ENCODE results near the gene SCCPDH.
"Not testable (repeated sequence)": the region's sequence is repeated elsewhere in the genome, so short reads cannot be mapped to it uniquely, and the experiment has no call there.

The SCCPDH gene

DNA sequence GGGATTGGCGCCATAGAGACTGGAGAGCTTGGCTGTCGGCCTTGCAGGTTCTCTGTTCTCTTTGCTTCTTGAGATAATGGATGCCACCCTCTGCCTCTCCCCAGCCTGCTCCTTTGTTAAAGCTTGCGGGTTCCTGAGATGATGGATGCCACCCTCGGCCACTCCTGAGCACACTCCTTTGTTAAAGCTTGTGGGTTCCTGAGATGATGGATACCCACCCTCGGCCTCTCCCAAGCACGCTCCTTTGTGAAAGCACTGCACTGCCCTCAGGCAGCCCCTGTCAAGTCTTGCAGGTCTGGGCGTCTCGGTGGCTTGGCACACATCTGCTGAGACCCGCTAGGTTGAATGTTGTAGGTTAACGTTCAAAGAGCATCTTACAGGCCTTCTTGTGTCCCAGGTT lies 76.5 kb downstream of the SCCPDH start:
- no peak for DNase-seq (ENCODE audit: low read depth)

- no peak for DNase-seq (ENCODE audit: low read depth)
Observed at GRCh38 chr1:246801241-246802020, 77.2 kb downstream of the SCCPDH start.

DNA sequence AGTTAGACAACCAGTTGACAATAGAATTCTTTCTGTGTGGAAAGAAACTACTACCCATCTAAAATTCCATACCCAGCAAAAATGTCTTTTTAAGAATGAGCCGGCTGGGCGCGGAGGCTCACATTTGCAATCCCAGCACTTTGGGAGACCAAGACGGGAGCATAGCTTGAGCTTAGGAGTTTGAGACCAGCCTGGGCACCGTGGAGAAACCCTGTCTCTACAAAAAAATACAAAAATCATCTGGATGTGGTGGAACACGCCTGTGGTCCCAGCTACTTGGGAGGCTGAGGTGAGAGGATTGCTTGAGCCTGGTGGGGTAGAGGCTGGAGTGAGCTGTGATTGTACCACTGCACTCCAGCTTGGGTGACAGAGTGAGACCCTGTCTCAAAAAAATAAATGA lies 79.2 kb downstream of the SCCPDH start:
- no peak for DNase-seq (ENCODE audit: low read depth)

- no peak for DNase-seq (ENCODE audit: low read depth)
Observed at GRCh38 chr1:246803883-246804282, 79.7 kb downstream of the SCCPDH start.

DNA sequence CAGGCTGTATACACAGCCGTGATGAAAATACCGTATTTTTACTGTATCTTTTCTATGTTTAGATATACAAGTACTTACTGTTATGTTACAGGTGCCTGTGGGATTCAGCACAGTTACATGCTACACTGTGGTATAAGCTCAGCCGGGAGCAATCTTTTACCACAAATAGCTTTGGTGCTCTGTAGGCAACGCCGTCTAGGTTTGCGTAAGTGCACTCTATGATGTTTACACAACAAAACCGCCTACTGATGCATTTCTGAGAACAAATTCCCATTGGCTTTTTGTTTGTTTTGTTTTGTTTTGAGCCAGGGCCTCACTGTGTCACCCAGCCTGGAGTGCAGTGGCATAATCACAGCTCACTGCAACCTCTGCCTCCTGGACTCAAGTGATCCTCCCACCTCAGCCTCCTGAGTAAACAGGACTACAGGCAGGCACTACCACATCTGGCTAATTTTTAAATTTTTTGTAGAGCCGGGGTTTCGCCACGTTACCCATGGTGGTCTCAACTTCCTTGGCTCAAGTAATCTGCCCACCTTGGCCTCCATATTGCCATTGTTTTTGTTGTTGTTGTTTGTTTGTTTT lies 81.0 kb downstream of the SCCPDH start:
- no peak for DNase-seq (ENCODE audit: low read depth)

DNA sequence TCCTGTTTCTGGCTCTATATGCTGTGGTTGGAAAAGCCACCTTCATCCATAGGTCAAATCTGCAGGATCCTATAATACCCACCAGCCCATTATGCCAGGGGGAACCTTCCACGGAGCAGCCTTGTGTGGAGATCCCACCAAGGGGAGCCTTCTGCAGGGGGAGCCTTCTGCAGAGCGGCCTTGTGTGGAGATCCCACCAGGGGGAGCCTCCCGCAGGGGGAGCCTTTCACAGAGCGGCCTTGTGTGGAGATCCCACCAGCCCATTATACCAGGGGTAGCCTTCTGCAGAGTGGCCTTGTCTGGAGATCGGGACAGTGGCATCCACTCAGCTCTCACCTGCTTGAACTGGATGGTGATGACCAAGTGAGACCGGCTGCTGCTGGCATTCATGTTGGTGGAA lies 85.3 kb downstream of the SCCPDH start:
- no peak for DNase-seq (ENCODE audit: low read depth)

- DNase-seq (ENCODE audit: low read depth): no peak
Observed at GRCh38 chr1:246811985-246812384, 87.8 kb downstream of the SCCPDH start.

DNA sequence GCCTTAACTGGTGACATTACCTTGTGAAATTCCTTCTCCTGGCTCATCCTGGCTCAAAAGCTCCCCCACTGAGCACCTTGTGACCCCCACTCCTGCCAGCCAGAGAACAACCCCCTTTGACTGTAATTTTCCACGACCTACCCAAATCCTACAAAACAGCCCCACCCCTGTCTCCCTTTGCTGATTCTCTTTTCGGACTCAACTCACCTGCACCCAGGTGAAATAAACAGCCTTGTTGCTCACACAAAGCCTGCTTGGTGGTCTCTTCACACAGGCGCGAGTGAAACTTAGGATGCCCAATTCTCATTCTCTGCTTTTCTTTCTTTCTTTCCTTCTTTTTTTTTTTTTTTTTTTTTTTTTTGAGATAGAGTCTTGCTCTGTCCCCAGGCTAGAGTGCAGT lies 89.1 kb downstream of the SCCPDH start:
- not testable (repeated sequence) for DNase-seq (ENCODE audit: low read depth)

DNA sequence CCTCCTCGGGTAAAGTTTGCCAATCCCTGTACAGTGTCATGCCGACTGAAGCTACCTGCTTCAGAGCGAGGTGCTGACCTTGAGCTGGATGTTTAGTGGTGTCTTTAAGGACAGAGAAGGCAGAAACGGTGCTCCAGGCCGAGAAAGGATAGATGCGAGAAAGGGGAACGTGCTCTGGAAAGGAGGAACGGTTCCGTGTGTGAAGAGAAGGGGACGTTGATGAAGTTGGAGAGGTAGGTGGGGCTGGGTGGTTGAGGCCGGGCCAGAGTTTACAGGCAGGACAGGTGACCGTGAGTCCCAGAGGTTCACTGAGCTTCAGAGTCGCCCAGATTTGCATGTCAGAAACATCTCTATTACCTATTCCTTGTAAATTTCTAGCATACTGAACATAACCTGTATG lies 90.7 kb downstream of the SCCPDH start:
- DNase-seq (ENCODE audit: low read depth): no peak

DNA sequence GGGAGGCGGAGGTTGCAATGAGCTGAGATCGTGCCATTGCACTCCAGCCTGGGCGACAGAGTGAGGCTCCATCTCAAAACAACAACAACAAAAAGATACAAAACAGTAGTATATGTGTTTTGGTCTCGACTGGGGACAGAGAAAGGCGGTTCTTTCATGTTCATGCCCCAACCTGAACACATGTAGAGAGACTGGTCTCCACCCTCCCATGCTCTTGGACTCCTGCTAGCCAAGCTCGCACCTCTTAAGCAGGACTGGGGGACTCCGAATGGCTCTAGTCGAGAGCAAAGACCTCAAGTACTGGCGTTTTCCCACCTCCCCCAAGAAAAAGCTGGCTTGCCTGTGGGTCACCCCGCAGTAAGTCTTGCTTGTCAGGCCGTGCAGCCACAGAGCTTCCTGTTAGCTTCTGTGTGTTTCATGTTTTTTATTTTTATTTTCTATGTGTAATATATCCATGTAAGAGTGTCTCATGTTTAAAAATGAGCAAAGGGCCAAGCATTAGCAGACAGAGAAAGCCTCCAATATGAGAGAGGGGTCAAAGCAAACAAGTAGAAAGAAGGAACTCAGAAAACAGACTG lies 91.6 kb downstream of the SCCPDH start:
- DNase-seq (ENCODE audit: low read depth): no peak
